Measurements from ENCODE around the gene GP5. TPM values are rescaled to one million over a fixed set of nuclear protein-coding genes. Genes with fewer than 3 reads are reported as not detected.

GP5 gene
- total RNA-seq, 4 donors from 2014 or later: not detected

GRCh38 chr3:194346621-194347020 is 52.4 kb downstream of the GP5 start:
- no peaks in the 10 kb centered on the region for H3K4me1 ChIP-seq
- H3K27ac ChIP-seq: no peak overlapping the region
- H3K4me3 ChIP-seq: no peak overlapping the region
- TF ChIP-seq CTCF (IDR thresholded peaks at IDR 0.05): no peak
- TF ChIP-seq EP300 (IDR thresholded peaks at IDR 0.05; ENCODE audit: low read depth): no peak
- no peak for TF ChIP-seq POLR2A (IDR thresholded peaks at IDR 0.05)
- TF ChIP-seq POLR2AphosphoS5 (IDR thresholded peaks at IDR 0.05): no peak
- no peaks in the 10 kb centered on the region for H3K9me3 ChIP-seq
- no peaks in the 10 kb centered on the region for H3K36me3 ChIP-seq
- in situ Hi-C loops (cut with MboI; ENCODE audit: low pct_ligation_motif_present in 1 of 4, low pct_unique_long_range_greater_than_20kb in 1 of 4, low sequenced_read_pairs in 3 of 4) (no loop called here), intact Hi-C loops (cut with DNase I; ENCODE audit: low total_unique reads) (no loop called here)
- no peak for DNase-seq
- no peaks in the 10 kb centered on the region for H3K27me3 ChIP-seq
- WGBS, 2 donors (ENCODE audit: low coverage in 1 of 2): 65% methylated on average over 5 of the region's 5 CpGs; no CpG with 5 or more reads in 1 of the 2 donors

- no peak for DNase-seq
- intact Hi-C loops (cut with DNase I; ENCODE audit: low total_unique reads): no loop called here
- no peaks in the 10 kb centered on the region for H3K4me1 ChIP-seq
- in situ Hi-C loops (cut with MboI; ENCODE audit: low pct_ligation_motif_present in 1 of 4, low pct_unique_long_range_greater_than_20kb in 1 of 4, low sequenced_read_pairs in 3 of 4): no loop called here
- no peaks in the 10 kb centered on the region for H3K9me3 ChIP-seq
- H3K27ac ChIP-seq: no peak overlapping the region
- WGBS, 2 donors (ENCODE audit: low coverage in 1 of 2): 40 to 89% methylated on average over 1 to 9 of the region's 9 CpGs
- no peaks in the 10 kb centered on the region for H3K27me3 ChIP-seq
- TF ChIP-seq POLR2AphosphoS5 (IDR thresholded peaks at IDR 0.05) (no peak), CTCF (IDR thresholded peaks at IDR 0.05) (no peak), EP300 (IDR thresholded peaks at IDR 0.05; ENCODE audit: low read depth) (no peak), POLR2A (IDR thresholded peaks at IDR 0.05) (no peak)
- no peaks in the 10 kb centered on the region for H3K36me3 ChIP-seq
- H3K4me3 ChIP-seq: no peak overlapping the region
These were observed 53.0 kb downstream of the GP5 start for GRCh38 chr3:194346035-194346434.

Other genes starting within 250 kb of the GP5 start
- under 1 TPM in 1 of 4 donors, not detected in 3; 0.14 TPM for gene CPN2, start 47.9 kb downstream of the GP5 start, total RNA-seq
- under 1 TPM in 2 of 4 donors, not detected in 2; 0.14 to 0.32 TPM for gene LRRC15, start 29.5 kb downstream of the GP5 start, total RNA-seq
- gene ATP13A3, start 87.7 kb upstream of the GP5 start, total RNA-seq: 100 to 1,000 TPM in 2 of 4 donors, 10 to 100 TPM in 2; 23.6 to 129 (median 69.8) TPM
- 100 to 1,000 TPM in 1 of 4 donors, 10 to 100 TPM in 3; 52.0 to 101 (median 58.8) TPM for gene TMEM44, start 234.2 kb upstream of the GP5 start, total RNA-seq